H1 (cell line): Measurements from ENCODE around the gene MYH9. TPM values are rescaled to one million over a fixed set of nuclear protein-coding genes. Genes with fewer than 3 reads are reported as not detected.

ENCODE experiments used
- CTCF ChIA-PET: fragments of 300-600 bp; sonication (Branson Sonifier 250); formaldehyde crosslinking; loops from one replicate; lab custom pipeline; 2021; ENCODE audit not compliant: partially characterized antibody; lab: Charles Lee
- POLR2A ChIA-PET: fragments of 300-600 bp; sonication (Branson Sonifier 250); formaldehyde crosslinking; loops from one replicate; lab custom pipeline; 2021; ENCODE audit warnings: inconsistent platforms; ENCODE audit not compliant: partially characterized antibody; lab: Charles Lee
- DNase-seq, 2 experiments: peaks; one replicate each; pipeline versions ENCODE4 v3.0.0 to v3.0.0-alpha.2; 2010 to 2022; ENCODE audit warnings: low spot score in 2 of 2, low read depth in 1 of 2, mixed read lengths in 1 of 2
- FAIRE-seq: peaks from 2 replicates; lab custom pipeline; 2011; peaks lifted over from hg19 to GRCh38; lab: Jason Lieb, UNC
- H2AFZ ChIP-seq: 2 replicates; pipeline ENCODE4 v1.8.1; 2012; ENCODE audit warnings: low read length, inconsistent platforms
- H2AK5ac ChIP-seq: 2 replicates; pipeline ENCODE4 v1.6.1; 2013; ENCODE audit warnings: low read depth, low read length
- H2BK120ac ChIP-seq: replicated peaks from 2 replicates; pipeline ENCODE3; 2013; ENCODE audit warnings: low read depth, low read length, inconsistent platforms
- H2BK12ac ChIP-seq: 2 replicates; pipeline ENCODE4 v1.6.1; 2013; ENCODE audit warnings: low read depth, low read length
- H2BK15ac ChIP-seq: 2 replicates; pipeline ENCODE4 v1.6.1; 2013; ENCODE audit warnings: low read length
- H2BK20ac ChIP-seq: 2 replicates; pipeline ENCODE4 v1.6.1; 2013; ENCODE audit warnings: low read length
- H2BK5ac ChIP-seq: 2 replicates; pipeline ENCODE4 v1.6.1; 2013; ENCODE audit warnings: low read depth, low read length
- H3K14ac ChIP-seq: 2 replicates; pipeline ENCODE4 v1.6.1; 2013; ENCODE audit warnings: inconsistent platforms; ENCODE audit not compliant: insufficient read length
- H3K18ac ChIP-seq: 2 replicates; pipeline ENCODE4 v1.6.1; 2013; ENCODE audit warnings: low read length; ENCODE audit errors: extremely low read depth
- H3K23ac ChIP-seq: 2 replicates; pipeline ENCODE4 v1.6.1; 2013; ENCODE audit warnings: inconsistent platforms; ENCODE audit not compliant: insufficient read length
- H3K23me2 ChIP-seq: 2 replicates; pipeline ENCODE4 v1.6.1; 2013; ENCODE audit warnings: low read depth, low read length
- H3K27ac ChIP-seq: 2 replicates; pipeline ENCODE4 v1.6.1; 2011; ENCODE audit warnings: low read depth, low read length, inconsistent platforms
- H3K27me3 ChIP-seq, 4 experiments: replicated peaks in 1 of 4; 1 replicate in 1 of 4; 2 replicates in 3 of 4; pipeline versions ENCODE4 v1.6.1 to v1.8.1; 2011 to 2013; ENCODE audit warnings: low read length in 3 of 4, mild to moderate bottlenecking in 3 of 4, inconsistent platforms in 2 of 4, mixed read lengths in 2 of 4, moderate library complexity in 1 of 4; ENCODE audit not compliant: control insufficient read depth in 3 of 4, insufficient read depth in 3 of 4; ENCODE audit errors: extremely low read depth in 1 of 4
- H3K36me3 ChIP-seq, 4 experiments: 2 replicates each; pipeline versions ENCODE4 v1.6.1 to v1.8.1; 2011 to 2013; ENCODE audit warnings: mild to moderate bottlenecking in 4 of 4, low read length in 3 of 4, moderate library complexity in 2 of 4, control low read depth in 1 of 4, inconsistent platforms in 1 of 4; ENCODE audit not compliant: insufficient read depth in 4 of 4, control insufficient read depth in 2 of 4
- H3K4ac ChIP-seq: replicated peaks from 2 replicates; pipeline ENCODE3; 2013; ENCODE audit warnings: low read length, low read depth, mixed read lengths, inconsistent platforms; ENCODE audit not compliant: insufficient read length
- H3K4me1 ChIP-seq, 4 experiments: replicated peaks in 1 of 4; 1 replicate in 1 of 4; 2 replicates in 3 of 4; pipeline versions ENCODE4 v1.6.1 to v1.8.1; 2011 to 2013; ENCODE audit warnings: low read length in 3 of 4, inconsistent platforms in 2 of 4, mixed read lengths in 1 of 4; ENCODE audit not compliant: insufficient read depth in 4 of 4, control insufficient read depth in 3 of 4
- H3K4me2 ChIP-seq, 2 experiments: 2 replicates each; pipeline versions ENCODE4 v1.6.1 to v1.8.1; 2011 to 2013; ENCODE audit warnings: low read depth in 2 of 2, low read length in 2 of 2, control low read depth in 1 of 2, inconsistent platforms in 1 of 2, mild to moderate bottlenecking in 1 of 2; ENCODE audit not compliant: insufficient read depth in 1 of 2
- H3K4me3 ChIP-seq, 4 experiments: fragments of 200-600, 300-600 bp in 1 of 4; sonication (generic), shearing (Covaris generic), sonication (Bioruptor Twin) in 1 of 4; 2 replicates each; pipeline versions ENCODE4 v1.5.1 to v1.8.1; 2011 to 2016; ENCODE audit warnings: low read length in 4 of 4, low read depth in 3 of 4, control low read depth in 2 of 4, inconsistent platforms in 2 of 4, mild to moderate bottlenecking in 2 of 4, mixed read lengths in 1 of 4, moderate library complexity in 1 of 4; ENCODE audit not compliant: insufficient read depth in 2 of 4; ENCODE audit errors: extremely low read depth in 1 of 4
- H3K56ac ChIP-seq: replicated peaks from 2 replicates; pipeline ENCODE3; 2013; ENCODE audit warnings: low read depth, mild to moderate bottlenecking, mixed read lengths, low read length, inconsistent platforms; ENCODE audit not compliant: insufficient read length
- H3K79me1 ChIP-seq: 2 replicates; pipeline ENCODE4 v1.6.1; 2013; ENCODE audit warnings: low read depth, low read length, control low read depth
- H3K79me2 ChIP-seq, 2 experiments: 2 replicates each; pipeline versions ENCODE4 v1.6.1 to v1.8.1; 2012 to 2013; ENCODE audit warnings: low read length in 2 of 2, mild to moderate bottlenecking in 2 of 2, inconsistent platforms in 1 of 2; ENCODE audit not compliant: insufficient read depth in 2 of 2, control insufficient read depth in 1 of 2
- H3K9ac ChIP-seq, 4 experiments: replicated peaks in 1 of 4; 1 replicate in 1 of 4; 2 replicates in 3 of 4; pipeline versions ENCODE4 v1.6.1 to v1.8.1; 2011 to 2013; ENCODE audit warnings: low read depth in 3 of 4, low read length in 3 of 4, control low read depth in 2 of 4, mild to moderate bottlenecking in 2 of 4, moderate library complexity in 2 of 4, inconsistent platforms in 1 of 4; ENCODE audit errors: extremely low read depth in 1 of 4
- H3K9me3 ChIP-seq, 2 experiments: 2 replicates each; pipeline versions ENCODE4 v1.6.1 to v1.8.1; 2012 to 2013; ENCODE audit warnings: mild to moderate bottlenecking in 2 of 2, moderate library complexity in 2 of 2, control low read depth in 1 of 2, inconsistent platforms in 1 of 2, low read depth in 1 of 2, low read length in 1 of 2, mixed read lengths in 1 of 2; ENCODE audit not compliant: insufficient read depth in 2 of 2
- H4K20me1 ChIP-seq, 2 experiments: replicated peaks in 1 of 2; 2 replicates each; pipeline versions ENCODE3 to v1.8.1; 2011 to 2013; ENCODE audit warnings: inconsistent platforms in 2 of 2, low read length in 2 of 2, mild to moderate bottlenecking in 1 of 2; ENCODE audit not compliant: insufficient read depth in 2 of 2, control insufficient read depth in 1 of 2
- H4K5ac ChIP-seq: 2 replicates; pipeline ENCODE4 v1.6.1; 2013; ENCODE audit warnings: low read length, low read depth, mixed read lengths, inconsistent platforms; ENCODE audit not compliant: insufficient read length
- H4K8ac ChIP-seq: 2 replicates; pipeline ENCODE4 v1.8.0; 2013; ENCODE audit warnings: mild to moderate bottlenecking, moderate library complexity, low read length, inconsistent platforms; ENCODE audit not compliant: insufficient read depth; ENCODE audit errors: extremely low read depth
- H4K91ac ChIP-seq: replicated peaks from 2 replicates; pipeline ENCODE3; 2013; ENCODE audit warnings: low read length, mixed read lengths, inconsistent platforms; ENCODE audit not compliant: insufficient read length
- ATF2 ChIP-seq: IDR thresholded peaks from 2 replicates; pipeline ENCODE4 v1.6.1; 2012; ENCODE audit warnings: low read length, inconsistent platforms
- BCL11A ChIP-seq, 2 experiments: IDR thresholded peaks; one replicate each; pipeline ENCODE4 v1.6.1; 2011; ENCODE audit warnings: low read depth in 2 of 2, low read length in 2 of 2, mild to moderate bottlenecking in 2 of 2
- CHD2 ChIP-seq: IDR thresholded peaks from 2 replicates; pipeline ENCODE4 v1.6.1; 2012; ENCODE audit warnings: low read length, improper control_type of control experiment
- E2F6 ChIP-seq: IDR thresholded peaks from 2 replicates; pipeline ENCODE4 v1.6.1; 2012; ENCODE audit warnings: inconsistent platforms
- PHF8 ChIP-seq: fragments of 200-600 bp; sonication (generic); conservative IDR thresholded peaks from 2 replicates; pipeline ENCODE4 v1.7.1; 2012; ENCODE audit warnings: low read depth, mild to moderate bottlenecking, inconsistent platforms, low read length, moderate library complexity
- SUZ12 ChIP-seq: fragments of 200-600 bp; sonication (generic); IDR thresholded peaks from 2 replicates; pipeline ENCODE4 v1.6.1; 2012; ENCODE audit warnings: mild to moderate bottlenecking, inconsistent platforms, low read length, moderate library complexity, mixed read lengths
- TAF1 ChIP-seq: IDR thresholded peaks from 2 replicates; pipeline ENCODE4 v1.6.1; 2011; ENCODE audit warnings: mild to moderate bottlenecking, low read depth, low read length
- TBP ChIP-seq: IDR thresholded peaks from 2 replicates; pipeline ENCODE4 v1.6.1; 2011; ENCODE audit warnings: low read depth, low read length, improper control_type of control experiment
- ZNF274 ChIP-seq: IDR thresholded peaks from 2 replicates; pipeline ENCODE4 v1.7.0; 2012; ENCODE audit warnings: low read length, borderline replicate concordance; ENCODE audit errors: extremely low read depth
- WGBS, 2 experiments: shearing (Covaris generic) in 1 of 2; methylation state at CpG; one replicate each; pipeline versions ENCODE4 v1.1.6 to v1.1.7; 2013 to 2015; ENCODE audit warnings: low lambda C conversion rate in 2 of 2, mixed read lengths in 2 of 2, inconsistent platforms in 1 of 2, low coverage in 1 of 2, missing lambda C conversion rate in 1 of 2; ENCODE audit not compliant: insufficient replicate concordance in 2 of 2, insufficient coverage in 1 of 2, insufficient read length in 1 of 2; ENCODE audit errors: extremely low coverage in 1 of 2, missing lambda C conversion rate in 1 of 2; 5-methylcytosine and 5-hydroxymethylcytosine counted together
- polyA plus RNA-seq, 7 experiments: library from polyadenylated mRNA; depleted of rRNA in 3 of 7; stranded (reverse) in 5 of 7; unstranded in 2 of 7; fragments of >200 nt in 5 of 7; fragments of 200-250 nt in 2 of 7; gene quantifications; 1 replicate in 5 of 7; 2 replicates in 1 of 7; 4 replicates in 1 of 7; pipeline versions ENCODE4 v1.2.1 to v1.2.3, GENCODE V29; 2011 to 2013; ENCODE audit warnings: missing spikeins in 2 of 7, mixed read lengths in 2 of 7
- total RNA-seq: library from RNA; stranded (reverse); fragmentation: NEBNext Ultra II Directional; extraction: Animal tissue kit (Norgen Biotek cat#: 25700); gene quantifications from 2 replicates; pipeline ENCODE4 v1.2.1, GENCODE V29; 2021

The MYH9 gene
- total and polyA plus RNA-seq, 2 of the 8 experiments (the other 6 are each of a cell fraction or from before 2014, with no cell fraction given): 24.9 to 322 TPM

- CTCF ChIA-PET: interaction anchor here (0.9 to 1.6 kb wide), 9 partner anchors 11 to 135 kb away, joined by 3 to 5 read pairs (median 3); no protein-coding TSS in a partner anchor
- 0 out of 2 replicates have a peak overlapping the region, but pooled peaks have one; percentile 27 for H2BK12ac ChIP-seq
- no peak overlapping the region for H3K4me3 ChIP-seq
- no peak overlapping the region; a peak in 1 of 7 replicates for H3K9ac ChIP-seq
- peak overlapping the region; percentile 86; the same call in 1 of the 2 replicates for H2BK20ac ChIP-seq
- H2AFZ ChIP-seq: 0 out of 2 replicates have a peak overlapping the region, but pooled peaks have one; percentile 67
- no peaks in the 10 kb centered on the region for H3K27me3 ChIP-seq
- H3K79me1 ChIP-seq: no peaks in the 10 kb centered on the region
- H2BK120ac ChIP-seq: no peak overlapping the region
- no peaks in the 10 kb centered on the region for H3K79me2 ChIP-seq
- POLR2A ChIA-PET: interaction anchor here (0.8 to 1.9 kb wide), 10 partner anchors 8 to 104 kb away, joined by 3 to 8 read pairs (median 4); no protein-coding TSS in a partner anchor
- H3K36me3 ChIP-seq: no peaks in the 10 kb centered on the region
- H4K91ac ChIP-seq: peak overlapping the region; percentile 88
- peaks cover 4 to 36% (median 18%) of the 10 kb centered on the region in 4 experiments for H3K4me1 ChIP-seq
- no peaks in the 10 kb centered on the region for H3K23me2 ChIP-seq
- no peak overlapping the region for H2AK5ac ChIP-seq
- no peaks in the 10 kb centered on the region for H3K9me3 ChIP-seq
- H3K14ac ChIP-seq: no peak overlapping the region
- H4K20me1 ChIP-seq: no peaks in the 10 kb centered on the region
- H3K4ac ChIP-seq: peak overlapping the region; percentile 97
- no peak overlapping the region for H3K4me2 ChIP-seq
- FAIRE-seq (no peak), DNase-seq (no peak)
- H2BK15ac ChIP-seq: peak overlapping the region; percentile 98; the same call in 1 of the 2 replicates
- H4K8ac ChIP-seq: peak overlapping the region; percentile 29
- H2BK5ac ChIP-seq: peak overlapping the region; percentile 77; the same call in 1 of the 2 replicates
- H4K5ac ChIP-seq: no peak overlapping the region
- no peak overlapping the region for H3K56ac ChIP-seq
- H3K18ac ChIP-seq: no peak overlapping the region
- WGBS, 2 experiments: 78% methylated on average over 12 of the region's 14 CpGs; no CpG with 5 or more reads in 1 of the 2 experiments
- H3K23ac ChIP-seq: no peak overlapping the region
- H3K27ac ChIP-seq: no peak overlapping the region
- TF ChIP-seq TAF1 (no peak), E2F6 (no peak), BCL11A (IDR thresholded peaks at IDR 0.05; ENCODE audit: low read depth in 2 of 2, low read length in 2 of 2) (no peak), TBP (no peak), ZNF274 (no peak), SUZ12 (no peak), PHF8 (no peak), CHD2 (no peak), ATF2 (no peak)
Measured at GRCh38 chr22:36433318-36434231, 45.8 kb upstream of the MYH9 start.
